ENCODE measurements around the gene AQP2.

Gene AQP2

GRCh38 chr12:49998453-49998852 is 47.9 kb downstream of the AQP2 start:
- DNase-seq: no peak

- no peak for DNase-seq
Observed at GRCh38 chr12:50003595-50003994, 53.1 kb downstream of the AQP2 start.

DNA sequence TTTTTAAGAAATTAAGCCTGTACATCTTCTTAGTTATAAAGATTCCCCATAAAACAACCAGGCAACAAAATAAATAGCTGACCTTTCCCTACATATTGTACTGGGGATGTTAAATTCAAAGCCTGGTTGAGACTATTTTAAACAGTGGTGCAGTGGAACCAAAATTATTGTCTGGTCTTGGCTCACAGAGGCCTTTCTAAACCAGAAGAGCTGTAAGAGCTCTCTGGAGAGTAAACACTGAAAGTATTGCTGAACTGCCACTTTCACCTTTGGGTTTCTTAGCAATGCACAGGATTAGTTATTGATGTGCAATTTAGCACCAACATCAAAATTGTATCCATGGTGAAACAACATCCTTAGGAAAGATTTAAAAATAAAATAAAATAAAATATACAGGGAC is 54.2 kb downstream of the AQP2 start:
- DNase-seq: no peak

- DNase-seq: no peak
Observed at GRCh38 chr12:50005175-50005574, 54.6 kb downstream of the AQP2 start.

- no peak for DNase-seq
Observed at GRCh38 chr12:50006280-50006679, 55.7 kb downstream of the AQP2 start.

DNA sequence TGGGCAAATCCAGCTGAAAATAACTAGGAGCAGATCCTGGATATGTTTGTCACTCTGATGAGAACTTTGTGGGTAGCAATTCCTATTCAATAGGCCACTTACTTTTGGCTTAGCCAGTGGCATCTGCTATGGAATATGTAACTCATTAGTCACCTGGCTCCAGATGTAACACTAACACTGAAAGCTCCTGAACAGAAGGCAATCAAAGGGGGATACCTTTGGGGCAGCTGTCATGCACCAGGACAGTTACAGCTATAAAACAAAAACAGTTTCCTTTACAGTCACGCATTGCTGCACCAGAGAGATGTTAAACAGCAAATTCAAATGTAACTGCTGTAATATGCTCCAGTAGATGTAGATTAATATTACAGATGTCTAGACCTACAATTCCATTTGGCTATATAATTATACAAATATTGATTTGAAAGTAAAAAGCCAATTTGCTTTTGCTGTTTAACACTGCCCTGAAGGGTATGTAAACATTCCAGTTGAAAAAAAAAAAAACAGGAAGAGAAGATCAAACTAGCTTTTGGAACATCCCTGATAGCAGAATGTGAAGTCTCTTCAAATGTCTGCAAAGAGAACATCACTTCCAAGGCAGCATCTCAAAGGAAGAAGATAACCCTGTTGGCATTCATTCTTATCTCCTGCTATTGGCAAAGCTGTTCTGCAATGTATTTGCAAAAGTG is 56.4 kb downstream of the AQP2 start:
- DNase-seq: no peak

Data from NCI-H510A treated with DMSO at 0.1 percent for 48 hours (cell line).